Stimulated activated naive B cell treated with anti-CD40 and anti-IgM and Interleukin-4, amounts not matched to agents 10 μg/mL and 1 μg/mL and 100 μg/mL, for 72 hours (primary cell): ENCODE results near the gene ANKRD53.
A peak's percentile ranks its signal among the peaks of the same experiment; 100 is the strongest.

ENCODE experiments used
- ATAC-seq, 2 donors: fragments of 150-1000 bp; cut with Tn5 transposase; replicated peaks; 2 replicates each; pipeline ENCODE4 v1.10.0; 2021; ENCODE audit warnings: moderate library complexity in 1 of 2
- DNase-seq: peaks from one replicate; pipeline ENCODE4 v3.0.0; 2021
- H3K27ac Mint-ChIP-seq: one replicate; pipeline ENCODE4 v1.8.0; 2022; ENCODE audit warnings: mild to moderate bottlenecking, mixed read lengths
- H3K27me3 Mint-ChIP-seq, 2 donors: one replicate each; pipeline ENCODE4 v1.8.0; 2022; ENCODE audit warnings: mixed read lengths in 2 of 2
- H3K36me3 Mint-ChIP-seq, 2 donors: one replicate each; pipeline ENCODE4 v1.8.0; 2022; ENCODE audit warnings: mixed read lengths in 2 of 2, mild to moderate bottlenecking in 1 of 2
- H3K4me1 Mint-ChIP-seq, 2 donors: one replicate each; pipeline ENCODE4 v1.8.0; 2022; ENCODE audit warnings: mixed read lengths in 2 of 2, mild to moderate bottlenecking in 1 of 2
- H3K4me3 Mint-ChIP-seq, 2 donors: one replicate each; pipeline ENCODE4 v1.8.0; 2022; ENCODE audit warnings: mild to moderate bottlenecking in 2 of 2, mixed read lengths in 2 of 2, moderate library complexity in 1 of 2
- H3K9me3 Mint-ChIP-seq, 2 donors: one replicate each; pipeline ENCODE4 v1.8.0; 2022; ENCODE audit warnings: mixed read lengths in 2 of 2, mild to moderate bottlenecking in 1 of 2

The ANKRD53 gene

GRCh38 chr2:70956141-70956540 lies 22.3 kb upstream of the ANKRD53 start:
- no peaks in the 10 kb centered on the region for H3K9me3 Mint-ChIP-seq
- H3K27me3 Mint-ChIP-seq, result peaks cover 31 to 40% of the 10 kb centered on the region in 2 donors

GRCh38 chr2:70957798-70958197 lies 20.6 kb upstream of the ANKRD53 start:
- DNase-seq, result no peak
- no peak for ATAC-seq

More at GRCh38 chr2:70956141-70956540, 22.3 kb upstream of the ANKRD53 start:
- DNase-seq (no peak), ATAC-seq (no peak)
- Mint-ChIP-seq H3K4me1 (peaks cover 5 to 6% of the 10 kb centered on the region in 2 donors), H3K27ac (no peak overlapping the region), H3K4me3 (no peak overlapping the region), H3K36me3 (no peaks in the 10 kb centered on the region)

DNA sequence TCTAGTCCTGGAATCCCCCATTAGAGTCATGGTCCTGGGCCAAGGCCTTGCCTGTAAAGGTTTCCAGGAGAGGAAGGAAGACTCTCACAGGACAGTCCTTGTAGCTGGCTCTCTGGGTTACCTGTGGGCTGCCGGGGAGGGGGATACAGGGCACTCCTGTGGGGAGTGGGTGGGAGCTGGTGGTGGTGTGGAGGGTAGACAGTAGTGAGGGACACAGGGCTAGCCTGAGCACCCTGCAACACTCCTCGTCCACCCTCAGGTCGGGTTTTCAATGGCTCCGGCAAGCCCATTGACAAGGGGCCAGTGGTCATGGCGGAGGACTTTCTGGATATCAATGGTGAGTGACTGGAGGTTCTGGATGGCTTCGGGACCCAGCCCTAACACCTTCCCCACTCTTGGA lies 19.7 kb upstream of the ANKRD53 start:
- DNase-seq (no peak), ATAC-seq (no peak)
- H3K4me3 Mint-ChIP-seq, result no peak overlapping the region
- H3K9me3 Mint-ChIP-seq, result no peaks in the 10 kb centered on the region
- peaks cover 57 to 58% of the 10 kb centered on the region in 2 donors for H3K27me3 Mint-ChIP-seq
- no peaks in the 10 kb centered on the region for H3K36me3 Mint-ChIP-seq
- no peak overlapping the region for H3K27ac Mint-ChIP-seq
- H3K4me1 Mint-ChIP-seq, result peaks cover 5 to 6% of the 10 kb centered on the region in 2 donors

More at GRCh38 chr2:70957798-70958197, 20.6 kb upstream of the ANKRD53 start:
- Mint-ChIP-seq H3K27ac (no peak overlapping the region), H3K36me3 (no peaks in the 10 kb centered on the region), H3K9me3 (no peaks in the 10 kb centered on the region), H3K27me3 (peaks cover 48 to 49% of the 10 kb centered on the region in 2 donors), H3K4me1 (peaks cover 5 to 6% of the 10 kb centered on the region in 2 donors), H3K4me3 (no peak overlapping the region)

DNA sequence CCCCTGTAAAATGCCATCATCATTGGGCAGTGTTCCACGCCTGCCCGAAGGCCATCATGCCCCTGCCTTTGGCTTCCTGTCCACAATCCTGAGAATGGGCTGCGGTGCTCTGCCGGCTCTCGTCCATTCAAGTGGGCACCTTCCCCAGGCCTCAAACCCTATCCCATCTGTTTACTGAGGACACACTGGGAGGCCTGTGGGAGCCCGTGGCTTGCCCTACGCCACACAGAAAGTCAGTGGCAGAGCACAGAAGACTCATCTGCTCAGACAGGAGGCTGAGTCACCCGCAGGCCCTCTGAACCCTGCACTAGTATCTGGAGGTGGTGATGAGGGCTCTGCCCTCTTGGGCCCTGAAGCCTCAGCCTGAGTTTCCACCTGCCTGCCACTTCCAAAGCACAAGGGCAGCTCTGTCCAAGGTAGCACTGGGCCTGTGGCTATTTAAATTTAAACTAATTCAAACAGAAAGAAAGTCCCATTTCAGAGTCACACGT lies 19.1 kb upstream of the ANKRD53 start:
- ATAC-seq, result no peak
- Mint-ChIP-seq H3K4me3 (no peak overlapping the region), H3K9me3 (no peaks in the 10 kb centered on the region), H3K4me1 (peaks cover 5 to 6% of the 10 kb centered on the region in 2 donors), H3K36me3 (no peaks in the 10 kb centered on the region), H3K27me3 (peaks cover 61 to 64% of the 10 kb centered on the region in 2 donors), H3K27ac (no peak overlapping the region)
- no peak for DNase-seq

DNA sequence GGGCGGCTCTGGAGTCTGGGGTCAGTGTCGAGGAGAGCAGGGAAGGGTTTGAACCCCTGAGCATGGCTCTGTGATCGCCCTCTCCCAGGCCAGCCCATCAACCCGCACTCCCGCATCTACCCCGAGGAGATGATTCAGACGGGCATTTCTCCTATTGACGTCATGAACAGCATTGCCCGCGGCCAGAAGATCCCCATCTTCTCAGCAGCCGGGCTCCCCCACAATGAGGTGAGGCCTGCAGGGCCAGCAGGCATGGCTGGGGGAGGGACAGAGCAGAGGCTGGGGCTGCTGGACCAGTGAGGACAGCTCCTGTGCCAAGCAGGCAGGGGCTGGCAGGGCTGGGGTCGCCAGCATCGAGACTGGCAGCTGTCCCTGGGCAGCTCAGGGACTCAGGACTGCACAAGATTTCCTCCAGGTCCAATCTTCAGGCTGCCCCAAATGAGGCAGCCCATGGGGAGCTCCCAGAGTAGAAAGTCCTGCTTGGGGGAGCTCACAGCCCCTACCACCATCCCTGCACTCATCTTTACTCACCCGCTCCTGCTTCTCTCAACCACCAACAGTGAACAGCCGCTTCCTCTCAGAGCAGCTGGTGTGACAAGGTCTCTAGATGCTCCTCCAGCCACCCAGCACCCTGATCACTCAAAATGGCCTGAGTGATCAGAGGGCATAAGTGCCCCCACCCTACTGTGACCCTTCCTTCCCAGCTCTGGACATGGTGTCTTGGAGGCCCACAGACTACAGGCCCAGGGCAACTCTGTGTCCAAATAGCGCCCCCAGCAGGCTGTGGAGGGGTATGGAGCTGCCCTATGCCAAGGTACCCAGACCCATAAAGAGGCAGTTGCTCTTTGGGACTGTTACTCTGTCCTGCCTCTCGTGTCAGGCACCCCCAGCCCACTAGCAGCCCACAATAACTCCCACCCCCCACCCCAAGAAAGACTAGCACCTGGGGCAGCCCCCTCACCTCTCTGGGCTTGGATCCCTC lies 18.3 kb upstream of the ANKRD53 start:
- peaks cover 61% of the 10 kb centered on the region in 2 donors for H3K27me3 Mint-ChIP-seq
- H3K36me3 Mint-ChIP-seq, result no peaks in the 10 kb centered on the region
- no peaks in the 10 kb centered on the region for H3K9me3 Mint-ChIP-seq
- ATAC-seq (no peak), DNase-seq (no peak)
- peaks cover 9 to 12% of the 10 kb centered on the region in 2 donors for H3K4me1 Mint-ChIP-seq
- H3K27ac Mint-ChIP-seq, result no peak overlapping the region
- no peak overlapping the region for H3K4me3 Mint-ChIP-seq

GRCh38 chr2:70960833-70961647 lies 17.4 kb upstream of the ANKRD53 start:
- Mint-ChIP-seq H3K27ac (no peak overlapping the region), H3K4me3 (no peak overlapping the region), H3K9me3 (no peaks in the 10 kb centered on the region), H3K4me1 (peaks cover 10 to 14% of the 10 kb centered on the region in 2 donors), H3K27me3 (peaks cover 57 to 58% of the 10 kb centered on the region in 2 donors), H3K36me3 (no peaks in the 10 kb centered on the region)
- no peak for DNase-seq
- ATAC-seq, result no peak

- Mint-ChIP-seq H3K9me3 (no peaks in the 10 kb centered on the region), H3K4me1 (peaks cover 10 to 14% of the 10 kb centered on the region in 2 donors), H3K36me3 (no peaks in the 10 kb centered on the region), H3K27me3 (peaks cover 52 to 57% of the 10 kb centered on the region in 2 donors), H3K4me3 (no peak overlapping the region), H3K27ac (no peak overlapping the region)
- DNase-seq (no peak), ATAC-seq (no peak)
Observed at GRCh38 chr2:70961648-70961994, 16.8 kb upstream of the ANKRD53 start.

- peaks cover 48 to 57% of the 10 kb centered on the region in 2 donors for H3K27me3 Mint-ChIP-seq
Observed at GRCh38 chr2:70962211-70962884, 16.1 kb upstream of the ANKRD53 start.

DNA sequence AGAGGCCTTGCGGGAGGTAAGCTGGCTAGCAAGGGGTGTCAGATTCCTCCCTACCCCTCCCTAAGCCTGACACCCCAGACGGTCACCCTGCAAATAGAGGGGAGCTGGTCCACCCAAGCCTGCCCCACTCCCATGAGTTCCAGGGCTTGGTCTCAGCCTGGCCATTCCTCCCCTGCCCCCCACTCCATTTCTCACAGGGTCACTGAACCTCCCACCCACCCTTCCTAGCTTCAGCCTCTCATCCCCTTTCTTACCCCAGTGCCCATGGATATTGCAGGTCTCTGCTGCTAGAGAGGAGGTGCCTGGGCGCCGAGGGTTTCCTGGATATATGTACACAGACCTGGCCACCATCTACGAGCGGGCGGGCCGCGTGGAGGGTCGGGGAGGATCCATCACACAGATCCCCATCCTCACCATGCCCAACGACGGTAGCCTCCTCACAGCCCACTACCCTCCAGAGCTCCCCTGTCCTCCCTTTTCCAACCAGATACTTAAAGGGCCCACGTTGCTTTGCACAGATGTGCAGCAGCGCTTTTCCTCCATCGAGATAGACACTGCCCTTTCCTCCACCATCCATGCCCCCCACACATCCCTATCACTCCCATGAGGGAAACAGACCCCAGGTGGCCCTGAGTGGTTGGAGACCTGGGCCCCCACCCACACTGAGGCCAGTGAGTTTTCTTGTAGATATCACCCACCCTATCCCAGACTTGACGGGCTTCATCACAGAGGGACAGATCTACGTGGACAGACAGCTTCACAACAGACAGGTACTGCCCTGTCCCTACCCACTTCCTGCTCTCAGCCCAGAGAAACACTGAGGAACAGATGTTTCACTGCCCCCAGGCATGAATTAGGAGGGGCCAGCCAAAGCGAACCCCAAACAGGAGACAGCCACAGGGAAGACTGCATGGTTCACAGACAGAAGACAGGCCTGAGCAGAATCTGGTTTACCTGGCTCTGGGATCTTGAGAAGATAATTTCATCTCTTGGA lies 15.2 kb upstream of the ANKRD53 start:
- ATAC-seq (no peak), DNase-seq (no peak)
- H3K27me3 Mint-ChIP-seq, result peaks cover 48 to 53% of the 10 kb centered on the region in 2 donors
- no peaks in the 10 kb centered on the region for H3K9me3 Mint-ChIP-seq
- no peaks in the 10 kb centered on the region for H3K36me3 Mint-ChIP-seq
- peaks cover 10 to 13% of the 10 kb centered on the region in 2 donors for H3K4me1 Mint-ChIP-seq
- H3K4me3 Mint-ChIP-seq, result no peak overlapping the region
- no peak overlapping the region for H3K27ac Mint-ChIP-seq

More at GRCh38 chr2:70962211-70962884, 16.1 kb upstream of the ANKRD53 start:
- H3K4me3 Mint-ChIP-seq, result no peak overlapping the region
- H3K27ac Mint-ChIP-seq, result no peak overlapping the region
- H3K36me3 Mint-ChIP-seq, result no peaks in the 10 kb centered on the region
- DNase-seq (no peak), ATAC-seq (no peak)
- H3K9me3 Mint-ChIP-seq, result no peaks in the 10 kb centered on the region
- H3K4me1 Mint-ChIP-seq, result peaks cover 10 to 14% of the 10 kb centered on the region in 2 donors

- no peaks in the 10 kb centered on the region for H3K9me3 Mint-ChIP-seq
- H3K27ac Mint-ChIP-seq, result no peak overlapping the region
- H3K27me3 Mint-ChIP-seq, result peaks cover 47 to 48% of the 10 kb centered on the region in 2 donors
- ATAC-seq (no peak), DNase-seq (no peak)
- no peaks in the 10 kb centered on the region for H3K36me3 Mint-ChIP-seq
- peaks cover 4 to 9% of the 10 kb centered on the region in 2 donors for H3K4me1 Mint-ChIP-seq
- H3K4me3 Mint-ChIP-seq, result no peak overlapping the region
Observed at GRCh38 chr2:70964133-70964532, 14.3 kb upstream of the ANKRD53 start.

GRCh38 chr2:70964596-70965386 lies 13.6 kb upstream of the ANKRD53 start:
- H3K4me3 Mint-ChIP-seq, result peak overlapping the region; percentile 80 to 87
- no peak overlapping the region for H3K27ac Mint-ChIP-seq
- peaks cover 47 to 48% of the 10 kb centered on the region in 2 donors for H3K27me3 Mint-ChIP-seq
- no peaks in the 10 kb centered on the region for H3K36me3 Mint-ChIP-seq
- ATAC-seq, result peak; percentile 95 to 97
- peaks cover 4 to 9% of the 10 kb centered on the region in 2 donors for H3K4me1 Mint-ChIP-seq
- DNase-seq, result peak; percentile 63
- H3K9me3 Mint-ChIP-seq, result no peaks in the 10 kb centered on the region

DNA sequence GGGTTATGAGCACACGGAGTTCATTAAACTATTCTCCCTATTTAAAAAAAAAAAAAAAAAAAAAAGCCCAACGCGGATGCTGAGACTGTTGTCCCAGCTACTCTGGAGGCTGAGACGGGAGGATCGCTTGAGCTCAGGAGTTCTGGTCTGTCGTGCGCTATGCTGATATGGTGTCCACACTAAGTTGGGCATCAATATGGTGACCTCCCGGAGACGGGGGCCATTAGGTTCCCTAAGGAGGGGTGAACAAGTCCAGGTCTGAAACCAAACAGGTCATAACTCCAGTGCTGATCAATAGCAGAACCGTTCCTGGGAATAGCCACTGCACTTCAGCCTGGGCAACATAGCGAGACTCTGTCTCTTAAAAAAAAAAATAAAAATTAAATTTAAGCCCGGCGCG lies 12.9 kb upstream of the ANKRD53 start:
- Mint-ChIP-seq H3K27me3 (peaks cover 43 to 48% of the 10 kb centered on the region in 2 donors), H3K36me3 (no peaks in the 10 kb centered on the region), H3K4me3 (peak overlapping the region; percentile 80 to 87), H3K9me3 (no peaks in the 10 kb centered on the region), H3K4me1 (peaks cover 4 to 9% of the 10 kb centered on the region in 2 donors), H3K27ac (no peak overlapping the region)
- DNase-seq, result no peak
- no peak for ATAC-seq
